Umbilical cord (tissue), 1 donor: ENCODE measurements around the gene NEMP1. TPM values are rescaled to one million over a fixed set of nuclear protein-coding genes. Genes with fewer than 3 reads are reported as not detected.

Source experiments
- total RNA-seq: library from RNA; depleted of rRNA; stranded (reverse); fragments of >200 nt; gene quantifications from one replicate; pipeline ENCODE4 v1.2.3, GENCODE V29; 2014; ENCODE audit warnings: low replicate concordance; ENCODE audit not compliant: insufficient read depth

Gene NEMP1
- total RNA-seq, 1 donor from 2014 or later: 7.5 TPM

Other genes with a start within 250 kb of the NEMP1 start
- gene SDR9C7, start 144.4 kb downstream of the NEMP1 start, total RNA-seq: not detected
- gene RDH16, start 121.2 kb downstream of the NEMP1 start, total RNA-seq: 0.96 TPM
- 6.7 TPM for gene ZBTB39, start 72.2 kb downstream of the NEMP1 start, total RNA-seq
- gene TAC3, start 62.3 kb downstream of the NEMP1 start, total RNA-seq: 6.5 TPM
- gene MYO1A, start 28.7 kb downstream of the NEMP1 start, total RNA-seq: 5.8 TPM
- 27.9 TPM for gene NAB2, start 10.3 kb upstream of the NEMP1 start, total RNA-seq
- 83.8 TPM for gene STAT6, start 32.6 kb upstream of the NEMP1 start, total RNA-seq
- gene LRP1, start 49.7 kb upstream of the NEMP1 start, total RNA-seq: 277 TPM
- gene LRP1-AS, start 68.8 kb upstream of the NEMP1 start, total RNA-seq: 1.2 TPM
- not detected for gene NXPH4, start 138.0 kb upstream of the NEMP1 start, total RNA-seq
- gene SHMT2, start 150.9 kb upstream of the NEMP1 start, total RNA-seq: 156 TPM
- not detected for gene STAC3, start 172.4 kb upstream of the NEMP1 start, total RNA-seq